ENCODE measurements around the gene TMED6. TPM values are rescaled to one million over a fixed set of nuclear protein-coding genes. Genes with fewer than 3 reads are reported as not detected.

Gene TMED6
- total RNA-seq, 2 experiments from 2014 or later: 1.5 to 2.1 TPM

- CTCF ChIA-PET: no interaction called here
- TF ChIP-seq, protein P1, sequence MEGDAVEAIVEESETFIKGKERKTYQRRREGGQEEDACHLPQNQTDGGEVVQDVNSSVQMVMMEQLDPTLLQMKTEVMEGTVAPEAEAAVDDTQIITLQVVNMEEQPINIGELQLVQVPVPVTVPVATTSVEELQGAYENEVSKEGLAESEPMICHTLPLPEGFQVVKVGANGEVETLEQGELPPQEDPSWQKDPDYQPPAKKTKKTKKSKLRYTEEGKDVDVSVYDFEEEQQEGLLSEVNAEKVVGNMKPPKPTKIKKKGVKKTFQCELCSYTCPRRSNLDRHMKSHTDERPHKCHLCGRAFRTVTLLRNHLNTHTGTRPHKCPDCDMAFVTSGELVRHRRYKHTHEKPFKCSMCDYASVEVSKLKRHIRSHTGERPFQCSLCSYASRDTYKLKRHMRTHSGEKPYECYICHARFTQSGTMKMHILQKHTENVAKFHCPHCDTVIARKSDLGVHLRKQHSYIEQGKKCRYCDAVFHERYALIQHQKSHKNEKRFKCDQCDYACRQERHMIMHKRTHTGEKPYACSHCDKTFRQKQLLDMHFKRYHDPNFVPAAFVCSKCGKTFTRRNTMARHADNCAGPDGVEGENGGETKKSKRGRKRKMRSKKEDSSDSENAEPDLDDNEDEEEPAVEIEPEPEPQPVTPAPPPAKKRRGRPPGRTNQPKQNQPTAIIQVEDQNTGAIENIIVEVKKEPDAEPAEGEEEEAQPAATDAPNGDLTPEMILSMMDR (IDR thresholded peaks at IDR 0.05): no peak
- Mint-ChIP-seq H3K36me3 (ENCODE audit: low read depth) (peaks cover 74% of the 10 kb centered on the region), H3K27ac (no peak overlapping the region), H3K27me3 (no peaks in the 10 kb centered on the region), H3K4me3 (no peak overlapping the region), H3K4me1 (ENCODE audit: low read depth) (peaks cover 5% of the 10 kb centered on the region), H3K9me3 (no peaks in the 10 kb centered on the region)
- Histone ChIP-seq H3K9me3 (ENCODE audit: control insufficient read depth in 1 of 2, insufficient read depth in 1 of 2, low read length in 2 of 2) (no peaks in the 10 kb centered on the region), H3K27me3 (ENCODE audit: control insufficient read depth in 1 of 2, insufficient read depth in 2 of 2, low read length in 2 of 2) (no peaks in the 10 kb centered on the region), H3K36me3 (ENCODE audit: insufficient read depth, low read length) (peaks cover 58% of the 10 kb centered on the region), H3K27ac (ENCODE audit: low read depth in 1 of 2, low read length in 2 of 2) (no peak overlapping the region), H3K4me3 (ENCODE audit: low read length) (no peak overlapping the region), H3K4me1 (ENCODE audit: insufficient read depth, low read length) (no peaks in the 10 kb centered on the region)
- ATAC-seq (ENCODE audit: poor library complexity) (no peak), DNase-seq (no peak)
- intact Hi-C loops (cut with DNase I, micrococcal nuclease): no loop called here
- POLR2A ChIA-PET: no interaction called here
Observed at GRCh38 chr16:69371564-69371963, 20.0 kb upstream of the TMED6 start.

DNA sequence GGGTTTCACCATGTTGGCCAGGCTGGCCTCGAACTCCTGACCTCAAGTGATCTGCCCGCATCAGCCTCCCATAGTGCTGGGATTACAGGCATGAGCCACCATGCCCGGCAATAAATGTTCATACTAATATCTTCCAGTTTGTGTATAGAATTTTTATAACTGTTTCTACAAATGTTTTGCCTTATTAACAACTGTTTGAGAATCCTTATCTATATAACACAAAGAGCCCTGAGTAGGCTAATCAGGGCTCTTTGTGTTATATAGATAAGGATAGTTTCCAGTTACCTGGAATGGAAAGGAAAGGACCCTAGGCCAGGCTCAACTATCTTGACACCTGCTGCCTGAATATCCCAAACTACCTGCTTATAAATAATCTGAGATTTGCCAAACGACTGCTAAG lies 17.3 kb upstream of the TMED6 start:
- H3K27me3 ChIP-seq (ENCODE audit: control insufficient read depth in 1 of 2, insufficient read depth in 2 of 2, low read length in 2 of 2): no peaks in the 10 kb centered on the region
- peaks cover 8% of the 10 kb centered on the region for H3K4me1 Mint-ChIP-seq (ENCODE audit: low read depth)
- H3K36me3 Mint-ChIP-seq (ENCODE audit: low read depth): peaks cover 88% of the 10 kb centered on the region
- H3K9me3 ChIP-seq (ENCODE audit: control insufficient read depth in 1 of 2, insufficient read depth in 1 of 2, low read length in 2 of 2): no peaks in the 10 kb centered on the region
- ChIA-PET POLR2A (no interaction called here), CTCF (no interaction called here)
- no peak for ATAC-seq (ENCODE audit: poor library complexity)
- H3K4me3 ChIP-seq (ENCODE audit: low read length): no peak overlapping the region
- intact Hi-C loops (cut with DNase I, micrococcal nuclease): no loop called here
- no peak for DNase-seq
- H3K36me3 ChIP-seq (ENCODE audit: insufficient read depth, low read length): peaks cover 79% of the 10 kb centered on the region
- no peak overlapping the region for H3K27ac ChIP-seq (ENCODE audit: low read depth in 1 of 2, low read length in 2 of 2)
- H3K9me3 Mint-ChIP-seq: no peaks in the 10 kb centered on the region
- H3K27ac Mint-ChIP-seq: no peak overlapping the region
- H3K4me3 Mint-ChIP-seq: no peak overlapping the region
- TF ChIP-seq, protein P1 (IDR thresholded peaks at IDR 0.05): no peak
- no peaks in the 10 kb centered on the region for H3K27me3 Mint-ChIP-seq
- H3K4me1 ChIP-seq (ENCODE audit: insufficient read depth, low read length): no peaks in the 10 kb centered on the region

DNA sequence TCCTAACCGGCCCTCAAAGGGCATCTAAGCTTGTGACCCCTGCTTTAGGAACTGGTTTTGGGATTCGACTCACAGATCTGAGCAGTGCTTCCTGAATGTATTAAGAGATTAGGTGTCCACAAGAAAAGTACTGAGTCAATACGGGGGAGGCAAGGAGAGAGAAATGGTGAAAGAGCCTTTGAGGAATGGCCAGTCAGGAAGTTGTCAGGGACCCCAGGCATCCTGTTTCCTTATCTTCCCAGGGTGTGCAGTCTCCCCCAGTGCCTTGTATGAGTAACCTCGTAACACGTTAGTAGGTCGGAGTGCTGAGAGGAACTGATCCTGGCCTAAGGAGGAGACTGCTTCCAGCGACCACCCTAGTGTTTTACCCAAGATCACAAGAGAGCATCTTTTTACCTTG lies 16.4 kb upstream of the TMED6 start:
- H3K27ac Mint-ChIP-seq: no peak overlapping the region

More for the DNA sequence above, 16.4 kb upstream of the TMED6 start:
- H3K4me1 ChIP-seq (ENCODE audit: insufficient read depth, low read length): no peaks in the 10 kb centered on the region
- peaks cover 83% of the 10 kb centered on the region for H3K36me3 ChIP-seq (ENCODE audit: insufficient read depth, low read length)
- no peak overlapping the region for H3K4me3 Mint-ChIP-seq
- H3K27ac ChIP-seq (ENCODE audit: low read depth in 1 of 2, low read length in 2 of 2): no peak overlapping the region
- peaks cover 8% of the 10 kb centered on the region for H3K4me1 Mint-ChIP-seq (ENCODE audit: low read depth)
- H3K4me3 ChIP-seq (ENCODE audit: low read length): no peak overlapping the region
- intact Hi-C loops (cut with DNase I, micrococcal nuclease): no loop called here
- peaks cover 90% of the 10 kb centered on the region for H3K36me3 Mint-ChIP-seq (ENCODE audit: low read depth)
- DNase-seq: no peak
- TF ChIP-seq, protein P1 (IDR thresholded peaks at IDR 0.05): no peak
- no peak for ATAC-seq (ENCODE audit: poor library complexity)
- H3K9me3 ChIP-seq (ENCODE audit: control insufficient read depth in 1 of 2, insufficient read depth in 1 of 2, low read length in 2 of 2): no peaks in the 10 kb centered on the region
- POLR2A ChIA-PET: no interaction called here
- no peaks in the 10 kb centered on the region for H3K9me3 Mint-ChIP-seq
- H3K27me3 ChIP-seq (ENCODE audit: control insufficient read depth in 1 of 2, insufficient read depth in 2 of 2, low read length in 2 of 2): no peaks in the 10 kb centered on the region
- no peaks in the 10 kb centered on the region for H3K27me3 Mint-ChIP-seq
- CTCF ChIA-PET: no interaction called here
